AG10803 (cell line): ENCODE measurements around the gene NEIL3.

Source experiments
- DNase-seq: peaks from one replicate; pipeline ENCODE4 v3.0.0; 2010; ENCODE audit warnings: low read depth
- H3K4me3 ChIP-seq: 2 replicates; pipeline ENCODE4 v1.5.1; 2011; ENCODE audit warnings: mild to moderate bottlenecking, low read length, control low read depth
- CTCF ChIP-seq: conservative IDR thresholded peaks from 2 replicates; pipeline ENCODE4 v1.5.1; 2011; ENCODE audit warnings: mild to moderate bottlenecking, low read length, control low read depth, inconsistent platforms

NEIL3 gene

GRCh38 chr4:177400030-177400429 is 90.4 kb downstream of the NEIL3 start:
- DNase-seq: no peak
- no peak overlapping the region for H3K4me3 ChIP-seq
- no peak for TF ChIP-seq CTCF

- DNase-seq: no peak
- H3K4me3 ChIP-seq: no peak overlapping the region
- TF ChIP-seq CTCF: no peak
Observed at GRCh38 chr4:177401658-177402273, 92.1 kb downstream of the NEIL3 start.

GRCh38 chr4:177403746-177404145 is 94.1 kb downstream of the NEIL3 start:
- no peak for TF ChIP-seq CTCF
- no peak for DNase-seq
- H3K4me3 ChIP-seq: no peak overlapping the region

- no peak for DNase-seq
- no peak for TF ChIP-seq CTCF
- no peak overlapping the region for H3K4me3 ChIP-seq
Observed at GRCh38 chr4:177404342-177404741, 94.7 kb downstream of the NEIL3 start.

- TF ChIP-seq CTCF: no peak
- no peak for DNase-seq
- H3K4me3 ChIP-seq: no peak overlapping the region
Observed at GRCh38 chr4:177404986-177405385, 95.3 kb downstream of the NEIL3 start.

GRCh38 chr4:177405508-177405907 is 95.8 kb downstream of the NEIL3 start:
- DNase-seq: no peak
- H3K4me3 ChIP-seq: no peak overlapping the region
- no peak for TF ChIP-seq CTCF

- H3K4me3 ChIP-seq: no peak overlapping the region
- no peak for TF ChIP-seq CTCF
- no peak for DNase-seq
Observed at GRCh38 chr4:177408023-177408422, 98.3 kb downstream of the NEIL3 start.
